ENCODE data around the gene CBY2. TPM values are rescaled to one million over a fixed set of nuclear protein-coding genes. Genes with fewer than 3 reads are reported as not detected.

CBY2 gene
- total RNA-seq, 1 donor from 2014 or later = not detected

- no peak for DNase-seq
- no peaks in the 10 kb centered on the region for H3K9me3 ChIP-seq
- TF ChIP-seq, protein P1, sequence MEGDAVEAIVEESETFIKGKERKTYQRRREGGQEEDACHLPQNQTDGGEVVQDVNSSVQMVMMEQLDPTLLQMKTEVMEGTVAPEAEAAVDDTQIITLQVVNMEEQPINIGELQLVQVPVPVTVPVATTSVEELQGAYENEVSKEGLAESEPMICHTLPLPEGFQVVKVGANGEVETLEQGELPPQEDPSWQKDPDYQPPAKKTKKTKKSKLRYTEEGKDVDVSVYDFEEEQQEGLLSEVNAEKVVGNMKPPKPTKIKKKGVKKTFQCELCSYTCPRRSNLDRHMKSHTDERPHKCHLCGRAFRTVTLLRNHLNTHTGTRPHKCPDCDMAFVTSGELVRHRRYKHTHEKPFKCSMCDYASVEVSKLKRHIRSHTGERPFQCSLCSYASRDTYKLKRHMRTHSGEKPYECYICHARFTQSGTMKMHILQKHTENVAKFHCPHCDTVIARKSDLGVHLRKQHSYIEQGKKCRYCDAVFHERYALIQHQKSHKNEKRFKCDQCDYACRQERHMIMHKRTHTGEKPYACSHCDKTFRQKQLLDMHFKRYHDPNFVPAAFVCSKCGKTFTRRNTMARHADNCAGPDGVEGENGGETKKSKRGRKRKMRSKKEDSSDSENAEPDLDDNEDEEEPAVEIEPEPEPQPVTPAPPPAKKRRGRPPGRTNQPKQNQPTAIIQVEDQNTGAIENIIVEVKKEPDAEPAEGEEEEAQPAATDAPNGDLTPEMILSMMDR (IDR thresholded peaks at IDR 0.05) = no peak
- no peak overlapping the region for H3K4me3 ChIP-seq
- H3K27me3 ChIP-seq = no peaks in the 10 kb centered on the region
- H3K36me3 ChIP-seq = no peaks in the 10 kb centered on the region
- H3K27ac ChIP-seq = no peak overlapping the region
- intact Hi-C loops (cut with DNase I) = no loop called here
- no peaks in the 10 kb centered on the region for H3K4me1 ChIP-seq
- no peak for ATAC-seq
Measured at GRCh38 chr13:45670189-45670885, 31.8 kb upstream of the CBY2 start.

GRCh38 chr13:45674908-45675307, 27.2 kb upstream of the CBY2 start:
- H3K4me1 ChIP-seq = no peaks in the 10 kb centered on the region
- DNase-seq (no peak), ATAC-seq (no peak)
- H3K4me3 ChIP-seq = no peak overlapping the region
- intact Hi-C loops (cut with DNase I) = no loop called here
- TF ChIP-seq, protein P1 (IDR thresholded peaks at IDR 0.05) = no peak
- no peaks in the 10 kb centered on the region for H3K27me3 ChIP-seq
- H3K9me3 ChIP-seq = no peaks in the 10 kb centered on the region
- H3K36me3 ChIP-seq = no peaks in the 10 kb centered on the region
- H3K27ac ChIP-seq = no peak overlapping the region

- Histone ChIP-seq H3K27ac (no peak overlapping the region), H3K36me3 (no peaks in the 10 kb centered on the region), H3K9me3 (no peaks in the 10 kb centered on the region), H3K4me3 (no peak overlapping the region), H3K4me1 (no peaks in the 10 kb centered on the region), H3K27me3 (no peaks in the 10 kb centered on the region)
- intact Hi-C loops (cut with DNase I) = no loop called here
- TF ChIP-seq, protein P1 (IDR thresholded peaks at IDR 0.05) = no peak
- no peak for DNase-seq
- no peak for ATAC-seq
Measured at GRCh38 chr13:45678282-45678681, 23.8 kb upstream of the CBY2 start.

GRCh38 chr13:45681113-45681512, 21.0 kb upstream of the CBY2 start:
- Histone ChIP-seq H3K27ac (no peak overlapping the region), H3K4me3 (no peak overlapping the region), H3K36me3 (no peaks in the 10 kb centered on the region), H3K27me3 (no peaks in the 10 kb centered on the region), H3K4me1 (no peaks in the 10 kb centered on the region), H3K9me3 (no peaks in the 10 kb centered on the region)
- ATAC-seq = no peak
- intact Hi-C loops (cut with DNase I) = no loop called here
- TF ChIP-seq, protein P1 (IDR thresholded peaks at IDR 0.05) = no peak
- DNase-seq = no peak

GRCh38 chr13:45682494-45683008, 19.6 kb upstream of the CBY2 start:
- no peaks in the 10 kb centered on the region for H3K27me3 ChIP-seq
- H3K4me1 ChIP-seq = no peaks in the 10 kb centered on the region
- no peak overlapping the region for H3K27ac ChIP-seq
- TF ChIP-seq, protein P1 (IDR thresholded peaks at IDR 0.05) = no peak
- H3K36me3 ChIP-seq = no peaks in the 10 kb centered on the region
- DNase-seq (no peak), ATAC-seq (no peak)
- H3K4me3 ChIP-seq = no peak overlapping the region
- H3K9me3 ChIP-seq = no peaks in the 10 kb centered on the region
- intact Hi-C loops (cut with DNase I) = no loop called here
